HG02678 (cell line): ENCODE measurements around the gene RALBP1.

Experiments
- ATAC-seq: cut with Tn5 transposase; IDR thresholded peaks from one replicate; pipeline ENCODE4 v1.9.1; 2021; ENCODE audit warnings: mild to moderate bottlenecking, moderate library complexity; ENCODE audit not compliant: unreplicated experiment

RALBP1 gene

DNA sequence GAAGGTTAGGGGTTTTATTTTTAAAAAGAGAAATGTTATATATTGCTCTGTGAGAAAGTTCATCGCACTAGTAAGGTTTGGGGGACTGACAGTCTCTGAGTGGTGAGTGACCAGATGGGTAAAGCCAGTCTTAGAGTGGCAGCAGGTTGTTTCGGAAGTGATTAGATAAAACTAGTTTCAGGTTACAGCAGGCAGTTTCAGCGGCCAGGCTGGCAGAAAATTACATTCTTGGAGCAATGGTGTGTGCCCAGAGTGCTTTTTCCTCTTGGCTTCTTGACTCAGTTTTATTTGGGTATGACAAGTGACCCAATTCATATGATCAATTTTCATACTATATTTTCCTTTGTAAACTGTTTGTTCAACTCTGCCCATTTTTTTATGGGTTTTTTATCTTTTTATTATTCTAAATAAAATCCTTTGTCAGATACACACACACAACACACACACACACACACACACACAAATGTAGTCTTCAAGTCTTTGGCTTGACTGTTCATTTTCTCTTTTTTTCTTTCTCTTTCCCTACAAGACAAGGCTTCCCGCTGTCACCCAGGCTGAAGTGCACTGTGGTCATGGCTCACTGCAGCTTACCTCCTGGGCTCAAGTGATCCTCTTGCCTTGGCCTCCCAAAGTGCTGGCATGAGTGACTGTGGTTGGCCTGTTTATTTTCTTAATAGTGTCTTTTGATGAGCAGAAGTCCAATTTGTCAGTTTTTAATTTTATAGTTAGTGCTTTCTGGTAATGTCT is 30.9 kb downstream of the RALBP1 start:
- ATAC-seq: no peak

GRCh38 chr18:9507565-9508088 is 32.3 kb downstream of the RALBP1 start:
- ATAC-seq: no peak

GRCh38 chr18:9508446-9509025 is 33.2 kb downstream of the RALBP1 start:
- ATAC-seq: no peak

GRCh38 chr18:9513971-9514512 is 38.7 kb downstream of the RALBP1 start:
- ATAC-seq: no peak

DNA sequence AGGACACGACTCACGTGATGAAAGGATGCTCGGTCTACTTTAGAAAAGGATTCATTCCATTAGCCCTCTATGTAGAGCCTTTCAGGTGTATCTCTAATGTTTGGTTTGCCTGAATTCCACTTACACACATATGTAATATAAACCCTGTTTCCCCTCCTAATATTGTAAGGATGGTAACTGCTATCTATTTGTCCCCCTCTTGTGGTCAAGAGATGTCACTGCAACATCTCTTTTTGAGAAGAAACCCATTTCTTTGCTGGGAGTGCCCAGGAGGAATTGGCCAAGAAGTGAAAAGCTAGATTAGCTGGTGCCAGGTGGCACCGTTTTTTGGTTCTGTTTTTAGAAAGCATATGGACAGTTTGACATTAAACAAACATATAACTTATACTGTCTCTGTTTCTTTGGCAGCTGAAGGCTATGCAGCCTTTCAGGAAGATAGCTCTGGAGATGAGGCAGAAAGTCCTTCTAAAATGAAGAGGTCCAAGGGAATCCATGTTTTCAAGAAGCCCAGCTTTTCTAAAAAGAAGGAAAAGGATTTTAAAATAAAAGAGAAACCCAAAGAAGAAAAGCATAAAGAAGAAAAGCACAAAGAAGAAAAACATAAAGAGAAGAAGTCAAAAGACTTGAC is 41.2 kb downstream of the RALBP1 start:
- no peak for ATAC-seq

DNA sequence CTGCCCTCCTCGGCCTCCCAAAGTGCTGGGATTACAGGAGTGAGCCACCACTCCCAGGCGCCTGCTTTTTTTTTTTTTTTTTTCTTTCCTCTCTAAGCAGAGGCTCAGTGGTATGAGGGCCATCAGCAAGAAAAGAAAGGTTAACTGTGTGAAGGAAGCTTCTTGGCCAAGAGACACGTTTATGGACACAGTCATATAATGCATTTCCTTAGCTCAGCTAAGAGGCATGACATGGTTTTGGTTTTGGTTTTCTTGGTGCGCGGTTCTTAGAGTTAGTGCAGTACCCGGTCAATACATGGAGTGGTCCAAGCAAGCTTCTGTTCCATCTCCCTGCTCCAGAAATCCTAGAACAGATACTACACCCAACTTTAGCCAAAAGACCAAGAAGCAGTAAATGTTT is 42.6 kb downstream of the RALBP1 start:
- no peak for ATAC-seq

GRCh38 chr18:9519399-9519798 is 44.1 kb downstream of the RALBP1 start:
- ATAC-seq: no peak

GRCh38 chr18:9520666-9521065 is 45.4 kb downstream of the RALBP1 start:
- ATAC-seq: no peak

GRCh38 chr18:9521770-9522169 is 46.5 kb downstream of the RALBP1 start:
- ATAC-seq: no peak

DNA sequence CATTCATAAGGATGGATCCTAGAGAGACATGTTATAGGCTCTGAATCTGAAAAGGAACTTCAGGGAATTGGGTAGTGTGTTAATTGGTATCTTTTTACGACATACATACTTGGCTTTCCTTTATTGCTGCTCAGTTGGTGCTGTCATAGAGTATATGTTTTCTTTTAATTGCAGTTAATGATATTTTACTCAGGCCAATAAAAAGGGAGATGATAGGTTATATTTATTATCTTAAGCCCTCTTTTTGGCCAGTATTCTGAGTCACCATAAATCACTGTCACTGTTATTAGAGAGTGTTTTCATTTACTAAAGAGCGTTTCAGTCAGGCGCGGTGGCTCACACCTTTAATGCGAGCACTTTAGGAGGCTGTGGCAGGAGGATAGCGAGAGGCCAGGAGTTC is 47.6 kb downstream of the RALBP1 start:
- ATAC-seq: no peak

DNA sequence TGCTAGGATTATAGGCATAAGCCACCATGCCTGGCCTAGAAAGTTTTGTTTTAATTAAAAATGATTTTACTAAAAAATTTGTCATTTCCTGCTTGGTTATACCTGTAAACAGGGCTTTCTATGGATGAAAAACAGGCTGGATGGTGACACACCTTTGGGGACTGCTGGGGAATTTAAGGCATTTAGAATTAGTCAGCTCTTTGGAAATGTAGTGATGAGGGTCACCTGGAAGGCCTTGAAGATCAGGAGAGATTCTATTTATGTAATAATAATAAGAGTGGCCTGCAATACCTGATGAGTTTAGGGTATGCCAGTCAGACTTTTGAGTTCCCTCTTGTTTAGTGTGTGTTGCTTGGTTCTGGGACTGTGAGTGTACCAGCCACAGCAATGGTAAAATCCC is 51.1 kb downstream of the RALBP1 start:
- ATAC-seq: no peak

- no peak for ATAC-seq
Observed at GRCh38 chr18:9530226-9531009, 55.1 kb downstream of the RALBP1 start.

DNA sequence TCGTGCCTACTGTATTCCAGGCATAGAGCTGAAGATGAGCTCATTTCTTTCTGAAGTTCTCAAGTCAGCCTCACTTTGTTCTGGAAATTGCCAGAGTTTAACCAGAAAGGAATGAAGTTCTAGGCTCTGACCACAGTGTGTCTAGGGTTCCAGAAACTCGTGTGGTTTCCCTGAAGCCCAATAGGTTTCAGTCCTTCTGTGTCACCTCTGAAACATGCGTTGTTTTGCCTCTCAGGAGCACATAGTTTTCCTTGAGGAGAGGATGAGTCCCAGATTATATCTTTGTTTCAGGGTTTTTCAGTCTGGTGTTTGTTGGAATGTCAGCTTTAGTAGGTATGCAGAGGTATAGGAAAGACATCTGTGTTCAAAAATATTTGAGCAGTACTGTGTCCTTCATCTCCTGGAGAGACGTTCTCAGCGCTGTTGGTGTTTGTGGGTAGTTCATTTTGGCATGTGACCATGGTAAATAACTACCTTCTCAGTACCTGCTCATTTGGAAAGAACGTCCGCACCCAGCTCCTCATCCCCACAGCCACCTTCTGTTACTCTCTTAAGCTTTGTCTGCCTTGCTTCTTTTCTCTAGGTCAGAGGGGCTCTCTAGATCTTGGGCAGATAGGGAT is 56.6 kb downstream of the RALBP1 start:
- ATAC-seq: no peak

- ATAC-seq: no peak
Observed at GRCh38 chr18:9534844-9535243, 59.5 kb downstream of the RALBP1 start.

- no peak for ATAC-seq
Observed at GRCh38 chr18:9535430-9535991, 60.2 kb downstream of the RALBP1 start.

- no peak for ATAC-seq
Observed at GRCh38 chr18:9536354-9537152, 61.2 kb downstream of the RALBP1 start.

- no peak for ATAC-seq
Observed at GRCh38 chr18:9537677-9538076, 62.4 kb downstream of the RALBP1 start.

DNA sequence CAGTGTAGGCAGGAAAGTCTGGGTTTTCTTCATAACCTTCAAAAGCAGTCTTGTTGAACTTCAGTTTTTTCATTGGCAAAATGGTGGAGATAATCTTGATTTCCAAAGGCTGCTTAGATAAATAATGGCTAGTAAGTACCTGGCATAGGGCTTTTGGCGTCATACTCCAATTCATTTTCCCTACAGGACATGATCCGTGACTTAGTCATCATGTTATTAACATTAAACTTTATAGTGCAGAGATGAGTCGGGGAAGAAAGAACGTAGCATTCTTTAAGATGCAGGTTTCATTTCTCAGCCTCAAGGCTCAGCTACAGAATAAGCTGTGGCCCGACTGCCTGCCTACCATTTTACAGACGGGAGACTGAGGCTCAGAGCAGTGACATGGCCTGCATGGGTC is 64.0 kb downstream of the RALBP1 start:
- ATAC-seq: no peak

DNA sequence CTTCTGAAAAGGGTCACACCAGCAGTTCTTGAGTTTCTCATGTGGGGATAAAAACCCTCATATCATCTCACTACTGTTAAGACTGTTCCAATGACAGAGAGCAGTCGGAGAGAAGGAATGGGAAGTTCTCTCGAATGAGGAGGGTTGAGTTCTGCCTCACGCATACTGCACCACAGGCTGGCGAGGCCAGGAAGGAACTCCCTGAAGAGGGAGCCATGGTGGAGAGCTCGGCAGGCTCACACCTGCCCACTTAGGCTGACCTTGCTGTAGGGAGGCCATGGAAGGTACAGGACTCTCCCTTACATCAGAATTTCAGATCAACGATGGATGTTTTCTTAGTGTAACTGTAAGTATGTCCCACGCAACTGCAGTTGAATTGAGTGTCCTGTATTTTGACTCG is 64.6 kb downstream of the RALBP1 start:
- ATAC-seq: no peak
